Stimulated activated CD4-positive, alpha-beta T cell treated with anti-CD3 and anti-CD28 coated beads, Interleukin-15, amount 100 ng/mL, for 24 hours (primary cell): ENCODE measurements around the gene LRRC8D.

Source experiments
- DNase-seq: peaks from one replicate; pipeline ENCODE4 v3.0.0-alpha.2; 2020

The LRRC8D gene

DNA sequence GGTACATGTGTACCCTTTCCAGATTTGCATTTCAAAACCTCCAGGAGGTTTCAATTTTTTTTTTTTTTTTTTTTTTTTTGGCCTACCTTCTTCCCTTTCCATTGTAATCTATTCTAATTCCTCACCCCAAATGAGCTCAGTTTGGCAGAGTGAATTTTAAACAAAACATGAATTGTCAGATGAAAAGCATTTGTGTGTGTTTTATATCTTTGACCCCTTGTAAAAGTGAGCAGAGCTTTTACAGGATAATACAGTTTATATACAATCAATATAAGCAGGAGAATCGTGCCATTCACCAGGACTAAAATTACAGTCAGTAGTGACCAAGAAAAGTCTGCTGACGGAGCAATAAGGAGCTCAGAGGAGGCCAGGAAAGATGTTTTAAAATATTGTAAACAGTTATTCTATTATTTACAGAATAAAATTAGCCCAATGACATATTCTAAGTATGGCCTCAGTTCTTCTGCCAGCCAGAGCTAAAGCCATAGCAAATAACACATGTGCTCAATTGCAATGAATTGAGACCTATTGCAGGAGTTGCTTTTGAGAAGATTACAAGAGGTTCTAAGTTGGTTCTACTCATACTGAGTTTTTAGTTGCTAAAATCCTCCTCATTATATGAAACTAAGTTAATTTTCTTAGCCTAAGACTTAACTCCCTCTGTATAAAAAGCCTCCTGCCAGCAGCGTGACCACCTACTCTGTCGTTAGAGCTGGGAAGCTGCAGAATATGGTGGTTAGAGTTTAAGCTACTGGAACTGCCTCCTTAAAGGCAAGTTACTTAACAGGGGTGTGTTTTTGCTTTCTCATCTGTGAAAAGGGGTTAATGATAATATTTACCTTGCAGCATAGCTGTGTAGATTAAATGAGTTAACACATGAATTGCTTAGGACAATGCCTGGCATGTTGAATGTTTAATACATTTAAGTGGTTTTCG, 123.3 kb downstream of the LRRC8D start:
- no peak for DNase-seq

DNA sequence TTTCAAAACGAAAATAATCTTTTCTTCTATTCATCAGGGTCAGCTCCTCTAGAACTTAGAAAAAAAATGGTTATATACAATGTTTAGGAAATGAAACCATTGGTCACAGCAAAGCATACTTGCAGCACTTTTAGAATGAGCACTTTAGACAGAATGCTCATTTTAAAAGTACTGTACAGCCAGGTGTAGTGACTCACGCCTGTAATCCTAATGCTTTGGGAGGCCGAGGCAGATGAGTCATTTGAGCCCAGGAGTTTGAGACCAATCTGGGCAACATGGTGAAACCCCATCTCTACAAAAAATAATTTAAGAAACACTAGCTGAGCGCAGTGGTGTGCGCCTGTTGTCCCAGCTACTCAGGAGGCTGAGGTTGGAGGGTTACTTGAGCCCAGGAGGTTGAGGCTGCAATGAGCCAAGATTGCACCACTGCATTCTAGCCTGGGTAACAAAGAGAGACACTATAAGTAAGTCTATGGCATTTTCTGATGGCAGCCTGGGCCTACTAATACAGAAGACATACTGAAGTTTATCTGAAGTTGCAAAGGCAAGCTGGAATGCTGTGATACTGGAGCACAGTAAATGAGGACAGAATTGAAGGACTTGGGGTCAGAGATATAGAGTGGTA, 125.1 kb downstream of the LRRC8D start:
- peak; percentile 18 for DNase-seq

DNA sequence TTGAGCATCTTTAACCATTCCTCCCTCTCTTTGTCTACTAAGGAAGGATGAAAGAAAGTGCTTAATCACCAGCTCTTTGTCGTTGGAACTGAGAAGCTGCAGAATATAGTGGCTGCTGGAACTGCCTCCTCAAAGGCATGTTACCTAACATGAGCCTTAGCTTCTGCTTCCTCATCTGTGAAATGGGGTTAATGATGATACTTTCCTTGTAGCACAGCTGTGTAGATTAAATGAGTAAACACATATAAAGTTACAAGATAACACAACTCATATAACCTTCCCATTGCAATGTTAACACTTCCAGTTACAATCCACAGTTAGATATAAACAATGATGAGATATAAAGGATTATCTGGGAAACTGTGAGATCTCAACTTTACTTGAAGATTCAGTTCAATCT, 125.7 kb downstream of the LRRC8D start:
- DNase-seq = no peak

DNA sequence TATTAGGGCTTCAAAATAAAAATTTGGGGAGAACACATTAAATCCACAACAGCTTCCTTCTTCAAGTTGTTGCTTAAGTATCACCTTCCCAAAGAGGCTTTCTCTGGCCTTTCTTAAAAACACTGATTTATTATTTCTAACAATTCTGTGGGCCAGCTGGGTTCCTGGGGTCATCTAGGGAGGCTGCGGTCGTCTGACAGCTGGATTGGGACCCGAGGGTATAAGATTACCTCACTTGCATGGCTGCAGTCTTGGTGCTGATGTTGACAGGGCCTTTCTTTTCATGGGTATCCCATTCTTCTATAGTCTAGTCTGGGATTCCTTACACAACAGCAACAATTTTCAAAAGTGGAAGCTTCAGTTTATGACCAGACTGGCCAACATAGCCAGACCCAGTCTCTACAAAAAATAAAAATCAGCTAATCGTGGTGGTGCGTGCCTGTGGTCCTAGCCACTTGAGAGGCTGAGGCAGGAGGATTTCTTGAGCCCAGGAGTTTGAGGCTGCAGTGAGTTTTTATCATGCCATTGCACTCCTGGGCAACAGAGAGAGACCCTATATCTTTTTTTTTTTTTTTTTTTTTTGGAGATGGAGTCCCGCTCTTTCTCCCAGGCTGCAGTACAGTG, 128.0 kb downstream of the LRRC8D start:
- DNase-seq = no peak

DNA sequence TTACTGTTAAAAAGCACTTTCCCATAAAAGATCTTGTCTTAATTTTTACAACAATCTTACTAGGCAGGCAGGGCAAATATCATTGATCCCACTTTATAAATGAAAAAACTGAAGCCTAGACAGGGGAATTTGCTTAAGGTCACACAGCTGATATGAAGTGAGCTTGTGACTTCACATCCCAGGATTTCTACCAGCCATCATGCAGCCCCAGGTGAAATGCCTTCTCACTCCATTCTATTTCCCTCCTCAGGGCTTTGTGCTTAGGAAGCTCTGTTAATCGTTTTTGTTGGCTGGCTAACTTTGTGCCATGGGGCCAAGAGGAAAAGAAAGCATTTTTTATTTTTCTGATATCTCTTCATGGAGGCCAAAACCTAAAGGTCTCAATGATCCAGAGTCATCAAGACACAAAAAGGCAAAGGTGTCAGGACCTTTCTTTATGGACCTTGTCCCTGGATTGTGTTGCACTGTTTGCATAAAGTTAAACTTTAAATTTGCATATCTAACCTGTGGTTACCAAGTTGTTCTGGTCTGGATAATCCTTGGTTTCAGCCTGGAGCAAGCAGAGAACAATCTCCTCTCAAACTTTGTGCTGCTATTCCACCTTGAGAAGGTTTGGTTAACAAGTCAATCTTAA, 129.3 kb downstream of the LRRC8D start:
- DNase-seq = no peak

DNA sequence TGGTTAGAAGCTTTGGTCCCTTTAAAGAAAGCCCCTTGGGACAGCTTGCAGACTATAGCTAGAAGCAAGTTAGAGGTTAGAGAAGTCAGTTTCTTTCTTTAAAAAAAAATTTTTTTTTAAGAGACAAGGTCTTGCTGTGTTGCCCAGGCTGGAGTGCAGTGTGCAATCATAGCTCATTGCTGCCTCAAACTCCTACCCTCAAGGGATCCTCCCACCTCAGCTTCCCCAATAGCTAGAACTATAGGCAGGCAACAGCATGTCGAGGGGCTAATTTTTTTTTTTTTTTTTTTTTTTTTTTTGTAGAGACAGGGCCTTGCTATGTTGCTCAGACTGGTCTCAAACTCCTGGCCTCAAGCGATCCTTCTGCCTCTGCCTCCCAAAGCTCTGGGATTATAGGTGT, 129.9 kb downstream of the LRRC8D start:
- DNase-seq = no peak

DNA sequence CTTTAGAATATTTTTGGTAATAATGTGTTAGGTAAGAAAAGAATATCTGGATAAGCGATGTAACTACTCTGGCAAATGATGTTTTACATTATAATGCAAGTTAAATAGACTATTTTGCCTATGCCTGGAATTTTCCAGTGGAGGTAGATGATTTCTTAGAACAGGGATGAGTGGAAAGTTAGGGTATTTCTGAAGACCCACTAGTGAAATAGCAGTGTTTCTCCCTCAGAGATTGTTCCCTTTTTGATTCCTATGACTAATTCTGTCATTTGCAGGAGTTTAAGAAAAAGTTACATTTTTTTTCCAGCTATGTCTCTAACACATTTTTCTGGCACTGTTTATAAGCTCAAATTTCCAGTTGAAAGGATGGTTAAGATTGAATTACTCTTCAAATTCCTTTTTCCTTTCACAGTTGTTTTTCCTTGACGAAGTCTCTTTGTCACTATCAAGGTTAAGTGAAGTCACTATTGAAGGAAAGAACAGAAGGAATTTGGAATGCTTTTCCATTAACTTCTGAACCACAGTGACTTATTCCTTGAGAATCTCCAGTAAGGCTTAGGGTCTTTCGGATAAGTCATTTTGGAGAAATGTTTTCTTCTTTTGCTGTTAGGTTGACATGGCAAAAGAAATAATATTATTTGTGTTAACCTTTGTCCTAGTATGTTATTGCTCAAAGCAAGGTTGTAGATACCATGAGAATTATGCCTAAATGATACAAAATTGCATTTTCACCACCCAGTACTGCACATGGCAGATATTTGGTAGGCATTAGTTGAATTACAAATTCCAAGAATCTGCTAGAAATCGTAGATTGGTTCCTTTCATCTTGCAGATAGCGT, 131.2 kb downstream of the LRRC8D start:
- DNase-seq = no peak

DNA sequence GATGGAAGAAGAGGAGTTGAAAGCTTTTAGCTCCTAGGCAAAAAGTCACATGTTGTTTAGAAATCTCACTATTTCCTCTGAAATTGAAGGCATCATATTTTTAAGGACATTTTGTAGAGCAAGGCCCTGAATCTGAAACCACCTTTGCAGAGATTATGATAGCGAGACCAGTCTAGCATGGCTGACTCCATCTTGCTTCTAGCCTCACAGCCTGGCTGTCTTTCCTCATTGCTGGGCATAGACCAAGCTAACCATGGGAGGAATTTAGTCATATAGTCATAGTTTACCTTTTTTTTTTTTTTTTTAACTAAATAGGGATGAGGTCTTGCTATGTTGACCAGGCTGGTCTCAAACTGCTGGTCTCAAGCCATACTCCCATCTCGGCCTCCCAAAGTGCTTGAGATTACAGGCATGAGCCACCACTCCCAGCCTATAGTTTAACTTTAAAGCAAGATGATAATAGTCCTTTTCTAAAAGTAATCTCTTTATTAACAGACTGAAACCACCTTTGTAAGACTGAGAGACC, 131.8 kb downstream of the LRRC8D start:
- no peak for DNase-seq

DNA sequence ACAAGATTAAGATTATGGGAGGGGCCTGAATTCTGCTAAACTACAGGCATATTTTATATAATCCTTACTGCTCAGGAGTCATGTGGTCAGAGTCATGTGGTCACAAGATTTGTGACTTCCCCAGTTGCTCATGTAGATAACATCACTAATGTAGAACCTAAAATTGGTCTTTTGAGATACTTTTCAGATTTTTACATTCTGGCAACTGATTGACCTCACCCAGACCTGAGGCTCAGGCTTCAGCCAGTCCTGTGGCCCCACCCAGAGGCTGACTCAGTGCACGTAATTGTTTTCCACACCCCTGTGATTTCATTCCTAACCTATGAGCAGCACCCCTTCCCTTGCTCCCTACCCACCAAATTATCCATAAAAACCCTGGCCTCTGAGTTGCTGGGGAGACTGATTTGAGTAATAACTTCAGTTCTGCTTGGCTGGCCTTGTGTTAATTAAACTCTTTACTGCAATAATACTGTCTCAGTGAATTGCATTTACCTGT, 132.3 kb downstream of the LRRC8D start:
- peak; percentile 47 for DNase-seq

DNA sequence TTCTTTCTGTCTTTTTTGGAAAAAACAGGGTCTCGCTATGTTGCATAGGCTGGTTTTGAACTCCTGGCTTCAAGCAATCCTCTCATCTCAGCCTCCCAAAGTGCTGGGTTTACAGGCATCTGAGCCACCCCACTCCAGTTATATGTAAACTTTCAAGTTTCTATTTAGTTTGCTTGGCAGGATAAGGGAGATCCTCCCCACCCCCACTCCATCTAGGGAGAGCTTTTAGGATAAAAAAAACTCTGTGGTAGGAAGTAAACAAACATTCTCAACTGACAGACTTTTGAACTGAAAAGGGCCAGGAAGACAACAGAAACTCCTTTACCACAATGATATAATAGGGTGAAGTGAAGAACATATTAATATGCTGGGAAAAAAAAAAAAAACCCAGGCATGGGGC, 133.1 kb downstream of the LRRC8D start:
- no peak for DNase-seq

DNA sequence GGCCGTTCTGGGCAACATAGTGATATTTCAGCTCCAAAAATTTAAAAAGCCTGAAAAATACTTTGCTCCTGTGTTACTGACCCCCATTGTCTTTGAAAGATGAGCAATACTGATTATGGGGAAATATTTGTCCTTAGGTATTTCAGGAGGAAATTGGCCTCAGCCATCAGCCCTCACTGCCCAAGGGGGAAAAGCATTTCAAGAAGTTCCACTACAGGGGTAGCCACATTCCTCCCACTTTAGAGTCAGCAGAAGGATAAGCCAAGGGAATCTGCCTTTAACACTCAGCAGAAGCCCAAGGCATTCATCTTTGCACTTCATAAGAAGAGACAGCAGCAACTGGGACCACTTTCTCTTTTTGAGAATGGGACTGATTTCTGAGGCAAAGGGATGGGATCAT, 133.6 kb downstream of the LRRC8D start:
- no peak for DNase-seq

DNA sequence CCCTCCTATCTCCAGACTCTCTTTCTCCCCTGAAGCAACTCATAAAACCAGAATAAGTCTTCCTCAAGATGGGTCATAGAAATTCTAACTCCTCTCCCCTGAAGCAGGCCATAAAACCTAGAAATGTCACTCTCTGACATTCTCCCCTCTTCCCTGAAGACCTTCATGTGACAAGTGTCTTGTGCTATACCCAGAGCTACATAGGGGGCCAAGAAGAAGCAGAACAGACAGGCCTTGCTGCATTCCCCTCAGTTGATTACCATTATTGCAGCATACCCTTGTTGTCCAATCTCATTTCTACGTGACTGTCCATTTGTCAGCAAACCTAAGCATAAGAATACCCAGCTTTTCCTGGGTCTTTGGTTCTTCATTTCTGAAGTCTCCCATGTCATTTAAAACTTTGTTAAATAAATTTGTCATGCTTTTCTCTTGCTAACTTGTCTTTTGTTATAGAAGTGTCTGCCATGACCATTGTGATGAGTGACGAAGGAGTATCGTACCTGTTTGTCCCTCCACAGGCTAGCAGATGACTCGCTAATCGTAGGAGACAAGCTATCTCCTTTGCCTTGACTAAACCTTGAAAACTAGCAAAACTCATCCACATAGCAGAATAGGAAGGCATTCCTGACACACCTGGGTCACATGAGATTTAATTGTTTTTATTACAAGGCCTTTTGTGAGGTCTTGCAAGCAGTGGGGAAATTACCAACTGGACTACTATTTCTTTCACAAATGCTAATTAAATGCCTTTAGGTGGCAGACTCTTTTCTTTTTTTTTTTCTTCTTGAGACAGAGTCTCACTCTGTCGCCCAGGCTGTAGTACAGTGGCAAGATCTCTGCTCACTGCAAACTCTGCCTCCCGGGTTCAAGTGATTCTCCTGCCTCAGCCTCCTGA, 134.7 kb downstream of the LRRC8D start:
- DNase-seq = no peak

DNA sequence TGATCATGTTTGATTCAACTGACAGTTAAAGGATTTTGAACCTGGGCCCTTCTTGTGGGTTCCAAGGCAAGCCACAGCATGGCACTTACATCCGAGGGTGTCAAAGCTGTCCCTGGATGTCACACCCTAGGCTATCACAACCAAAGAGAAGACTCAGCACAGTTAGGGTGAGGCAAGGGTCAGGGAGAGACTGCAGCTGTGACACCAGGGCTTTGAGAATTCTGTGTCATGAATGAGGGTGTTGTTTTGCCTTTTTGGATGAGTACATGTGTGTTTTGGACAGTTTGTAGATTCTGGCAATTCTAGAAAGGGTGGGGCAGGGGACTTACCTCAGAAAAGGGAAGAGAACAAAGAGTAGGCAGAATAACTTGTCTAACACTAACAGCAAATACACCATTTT, 136.3 kb downstream of the LRRC8D start:
- no peak for DNase-seq

DNA sequence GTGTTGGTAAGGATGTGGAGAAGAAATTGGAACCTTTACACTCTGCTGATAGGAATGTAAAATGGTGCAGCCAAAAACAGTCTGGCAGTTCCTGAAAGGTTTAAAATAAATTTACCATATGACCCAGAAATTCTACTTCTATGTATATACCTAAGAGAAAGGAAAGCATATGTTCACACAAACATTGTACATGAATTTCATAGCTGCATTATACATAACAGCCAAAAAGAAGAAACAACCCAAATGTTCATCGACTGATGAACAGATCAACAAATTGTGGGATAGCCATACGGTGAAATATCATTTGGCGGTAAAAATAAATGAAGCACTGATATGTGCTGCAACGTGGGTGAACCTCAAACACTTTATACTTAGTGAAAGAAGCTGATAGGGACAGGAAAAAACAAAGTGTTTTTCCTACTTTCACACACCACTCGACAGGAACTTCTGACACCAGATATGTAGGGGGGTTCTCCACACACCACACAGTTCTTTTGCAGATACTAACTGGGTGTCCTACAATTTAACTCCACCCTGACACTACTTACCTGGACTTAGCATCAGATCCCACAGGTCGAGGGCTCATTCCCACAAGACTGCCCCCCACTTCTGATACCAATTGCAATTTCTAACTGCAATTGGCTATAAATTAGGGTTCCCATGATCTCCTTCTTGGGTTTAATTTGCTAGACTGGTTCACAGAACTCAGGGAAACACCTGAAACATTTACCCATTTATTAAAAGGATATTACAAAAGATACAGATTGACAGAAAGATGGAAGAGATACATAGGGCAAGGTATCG, 138.2 kb downstream of the LRRC8D start:
- DNase-seq = no peak

DNA sequence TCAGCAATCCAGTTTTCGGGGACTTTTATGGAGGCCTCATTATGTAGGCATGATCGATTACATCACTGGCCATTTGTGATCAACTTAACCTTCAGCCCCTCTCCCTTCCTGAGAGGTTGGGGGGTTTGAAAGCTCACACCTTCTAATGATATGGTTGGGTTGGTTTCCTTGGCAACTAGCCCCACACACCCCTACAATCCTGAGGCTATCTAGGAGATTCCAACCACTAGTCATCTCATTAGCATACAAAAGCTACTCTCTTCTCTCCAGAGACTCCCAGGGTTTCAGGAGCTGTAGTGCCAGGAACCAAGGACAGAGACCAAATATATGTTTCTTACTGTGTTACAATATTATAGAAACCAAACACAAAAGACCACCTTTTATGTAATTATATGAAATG, 138.9 kb downstream of the LRRC8D start:
- no peak for DNase-seq

DNA sequence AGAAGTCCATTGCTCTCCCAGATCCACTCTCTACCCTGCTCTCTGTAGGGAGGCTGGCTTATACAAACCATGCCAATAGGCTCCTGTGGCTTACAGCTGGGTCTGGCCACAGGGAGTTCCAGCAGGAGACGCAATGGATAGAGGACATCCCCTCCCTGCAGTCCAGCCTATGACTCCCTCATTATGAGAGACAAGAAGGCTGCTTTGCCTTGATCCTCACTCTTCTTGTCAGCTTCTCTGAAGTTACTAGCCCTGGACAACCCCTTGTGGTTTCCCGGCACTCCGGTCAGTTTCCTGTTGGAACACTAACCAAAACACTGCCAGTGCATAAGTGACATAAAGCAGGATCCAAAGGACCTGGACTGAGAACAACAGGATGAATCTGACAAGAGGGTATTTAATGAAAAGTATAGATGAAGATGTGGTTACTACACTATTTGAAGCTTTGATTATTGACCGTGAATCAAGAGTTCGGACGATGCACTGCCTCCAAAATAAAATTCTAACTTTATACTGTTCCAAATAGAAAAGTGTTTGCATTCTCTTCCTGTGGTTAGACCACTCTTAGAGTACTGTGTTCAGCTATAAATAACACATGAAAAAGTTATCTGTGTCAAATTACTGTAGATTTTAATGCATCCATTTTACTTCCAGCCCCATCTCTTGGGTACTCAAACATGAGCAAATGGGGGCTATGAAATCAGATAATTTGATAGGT, 141.4 kb downstream of the LRRC8D start:
- no peak for DNase-seq

DNA sequence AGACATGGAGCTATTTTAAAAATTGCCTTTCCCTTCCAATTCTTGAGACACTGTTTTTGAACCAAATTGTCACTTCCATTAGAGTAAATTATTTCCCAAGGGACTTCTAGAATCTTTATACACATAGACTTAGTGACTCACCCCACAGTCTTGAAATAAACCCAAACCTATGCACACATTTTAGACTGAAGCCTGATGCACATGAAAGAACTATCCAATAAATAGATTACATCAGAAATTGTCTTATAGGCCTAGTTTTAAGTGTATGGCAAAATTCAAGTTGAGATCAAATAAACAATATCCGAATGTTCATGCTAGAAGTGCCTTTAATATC, 141.9 kb downstream of the LRRC8D start:
- DNase-seq = no peak

DNA sequence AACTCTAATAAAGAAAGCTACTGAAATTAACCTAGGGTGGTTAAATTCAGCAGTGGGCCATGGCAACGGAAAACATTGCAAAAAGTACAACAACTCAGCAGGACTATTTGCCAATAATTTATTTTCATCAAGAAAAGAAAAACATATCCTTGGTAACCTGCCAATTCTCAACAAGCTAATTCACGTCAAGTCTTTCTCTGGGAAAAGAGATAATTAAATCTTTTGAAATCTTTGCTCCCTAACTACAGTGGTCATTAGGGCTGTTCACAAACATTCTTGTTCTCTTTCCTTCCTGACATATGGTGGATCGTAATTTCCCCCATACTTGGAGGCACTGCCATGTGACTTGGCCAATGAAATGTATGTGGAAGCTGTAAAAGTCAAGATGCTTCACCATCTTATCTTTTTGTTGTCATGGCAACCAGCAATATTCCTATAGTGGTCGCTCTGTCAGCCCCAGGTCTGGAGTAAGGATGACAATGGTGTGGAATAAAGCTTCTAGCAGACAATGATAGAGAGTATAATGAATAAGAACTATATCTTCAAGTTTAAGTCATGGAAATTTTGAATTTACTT, 144.4 kb downstream of the LRRC8D start:
- DNase-seq = no peak

DNA sequence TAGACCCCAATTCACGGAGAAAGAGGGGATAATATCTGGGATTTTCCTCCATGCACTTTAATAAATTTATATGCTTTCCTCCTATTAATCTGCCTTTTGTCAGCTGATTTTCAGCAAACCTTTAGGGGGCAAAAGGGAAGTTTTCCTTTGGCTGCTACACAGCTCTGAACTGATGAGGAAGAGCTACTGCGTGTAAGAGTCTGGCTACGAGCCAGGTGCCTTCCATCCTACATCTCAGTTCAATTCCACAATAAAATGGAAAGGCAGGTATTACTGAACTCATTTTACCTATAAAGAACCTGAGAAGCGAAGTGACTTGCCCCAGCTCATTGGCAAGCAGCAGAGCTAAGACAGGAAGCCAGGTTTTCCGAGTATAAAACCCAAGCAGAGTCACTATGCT, 145.8 kb downstream of the LRRC8D start:
- DNase-seq = no peak
